Endothelial cell (in vitro differentiated cells): Measurements from ENCODE around the gene RPL41. TPM values are rescaled to one million over a fixed set of nuclear protein-coding genes. Genes with fewer than 3 reads are reported as not detected.
A peak's percentile ranks its signal among the peaks of the same experiment; 100 is the strongest.
"Not testable (repeated sequence)": the region's sequence is repeated elsewhere in the genome, so short reads cannot be mapped to it uniquely, and the experiment has no call there.

Source experiments
- DNase-seq: peaks from one replicate; pipeline ENCODE4 v3.0.0; 2021; ENCODE audit warnings: low spot score
- H3K27ac Mint-ChIP-seq: one replicate; pipeline ENCODE4 v1.8.0; 2021; ENCODE audit warnings: mixed read lengths, inconsistent platforms; ENCODE audit not compliant: unreplicated experiment
- H3K27me3 Mint-ChIP-seq: one replicate; pipeline ENCODE4 v1.8.0; 2021; ENCODE audit warnings: mild to moderate bottlenecking, moderate library complexity, mixed read lengths, inconsistent platforms; ENCODE audit not compliant: unreplicated experiment
- H3K36me3 Mint-ChIP-seq: one replicate; pipeline ENCODE4 v1.8.0; 2021; ENCODE audit warnings: mild to moderate bottlenecking, low read depth, mixed read lengths, inconsistent platforms; ENCODE audit not compliant: unreplicated experiment
- H3K4me1 Mint-ChIP-seq: one replicate; pipeline ENCODE4 v1.8.0; 2021; ENCODE audit warnings: mild to moderate bottlenecking, mixed read lengths, inconsistent platforms; ENCODE audit not compliant: unreplicated experiment
- H3K4me3 Mint-ChIP-seq: one replicate; pipeline ENCODE4 v1.8.0; 2021; ENCODE audit warnings: mild to moderate bottlenecking, mixed read lengths, inconsistent platforms; ENCODE audit not compliant: unreplicated experiment
- H3K9me3 Mint-ChIP-seq: one replicate; pipeline ENCODE4 v1.8.0; 2021; ENCODE audit warnings: mixed read lengths, inconsistent platforms; ENCODE audit not compliant: unreplicated experiment
- CTCF ChIP-seq: fragments of 200-600 bp; sonication (generic); IDR thresholded peaks from one replicate; pipeline ENCODE4 v1.5.0; 2021; ENCODE audit warnings: antibody characterized with exemption; ENCODE audit not compliant: unreplicated experiment
- long read RNA-seq: library from polyadenylated mRNA; unstranded; transcript quantifications from one replicate; pipeline ENCODE4 v2.0.0, GENCODE V29; 2020; ENCODE audit not compliant: unreplicated experiment
- total RNA-seq: library from RNA; stranded (reverse); fragmentation: NEBNext Ultra II Directional; extraction: Animal tissue kit (Norgen Biotek cat#: 25700); gene quantifications from one replicate; pipeline ENCODE4 v1.2.1, GENCODE V29; 2021; ENCODE audit not compliant: unreplicated experiment

The RPL41 gene
- total RNA-seq, result 3,242 TPM
- long read RNA-seq, transcript RPL41-202 (4 exons, 469 nt), result major isoform, 2,842 of 2,934 reads
- long read RNA-seq, transcript RPL41-204 (3 exons, 699 nt), result minor isoform, 48 of 2,934 reads
- long read RNA-seq, partial matches to known transcripts, result 0 of 2,934 reads
- long read RNA-seq, other reads (novel, unspliced or antisense), result 37 of 2,934 reads

DNA sequence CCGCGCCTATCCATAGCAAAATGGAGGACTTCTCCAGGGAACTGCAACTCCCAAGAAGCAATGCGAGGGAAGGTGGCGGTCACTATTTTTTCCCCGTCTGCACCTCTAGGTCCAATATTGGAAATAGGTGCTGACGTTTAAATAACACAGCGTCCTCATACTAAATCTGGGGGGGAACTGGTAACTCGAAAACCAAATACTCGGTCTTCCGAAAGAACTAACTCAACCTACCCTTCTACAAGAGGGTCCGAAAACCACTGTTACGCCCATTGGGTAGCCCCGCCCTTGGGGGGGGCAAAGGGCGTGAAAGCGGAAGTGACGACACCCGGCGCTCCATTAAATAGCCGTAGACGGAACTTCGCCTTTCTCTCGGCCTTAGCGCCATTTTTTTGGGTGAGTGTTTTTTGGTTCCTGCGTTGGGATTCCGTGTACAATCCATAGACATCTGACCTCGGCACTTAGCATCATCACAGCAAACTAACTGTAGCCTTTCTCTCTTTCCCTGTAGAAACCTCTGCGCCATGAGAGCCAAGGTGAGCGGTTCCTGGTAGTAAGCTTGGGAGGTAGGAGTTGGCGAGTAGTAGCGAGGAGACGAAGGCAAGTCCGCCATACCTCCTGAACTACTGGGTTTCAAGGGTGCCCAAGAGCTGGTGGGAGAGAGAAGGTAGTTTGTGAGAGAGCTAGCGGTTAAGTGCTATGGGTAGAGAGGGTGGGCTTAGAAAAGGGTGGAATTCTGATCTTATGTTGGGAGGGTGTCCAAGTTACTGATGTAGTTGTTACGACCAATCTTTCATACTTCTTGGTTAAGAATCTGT is at the start of gene RPL41:
TSS of gene RPL41 (plus strand) at position 367 of the 815 bp plus-strand sequence.
- Mint-ChIP-seq H3K9me3 (no peaks in the 10 kb centered on the region), H3K27ac (peak within 1 kb of the TSS; percentile 100), H3K4me3 (peak within 1 kb of the TSS; percentile 99), H3K36me3 (peaks cover 60% of the 10 kb centered on the region), H3K4me1 (peaks cover 36% of the 10 kb centered on the region), H3K27me3 (peaks cover 25% of the 10 kb centered on the region)
- no peak for TF ChIP-seq CTCF
- DNase-seq, result peak; percentile 90

DNA sequence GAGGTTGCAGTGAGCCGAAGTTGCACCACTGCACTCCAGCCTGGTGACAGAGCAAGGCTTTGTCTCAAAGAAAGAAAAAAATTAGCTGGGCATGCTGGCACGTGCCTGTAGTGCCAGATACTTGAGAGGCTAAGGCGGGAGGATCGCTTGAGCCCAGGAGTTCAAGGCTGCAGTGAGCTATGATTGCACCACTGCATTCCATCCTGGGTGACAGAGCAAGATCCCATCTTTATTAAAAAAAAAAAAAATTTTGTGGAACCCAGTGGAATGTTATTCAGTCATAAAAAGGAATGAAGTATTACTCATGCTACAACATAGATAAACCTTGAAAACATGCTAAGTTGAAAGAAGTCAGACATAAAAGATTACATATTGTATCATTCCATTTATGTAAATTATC is 44.8 kb upstream of the RPL41 start:
- no peak overlapping the region for H3K27ac Mint-ChIP-seq
- peaks cover 4% of the 10 kb centered on the region for H3K27me3 Mint-ChIP-seq
- DNase-seq, result no peak
- peak overlapping the region; percentile 47 for H3K4me3 Mint-ChIP-seq
- no peak for TF ChIP-seq CTCF
- H3K36me3 Mint-ChIP-seq, result no peaks in the 10 kb centered on the region
- no peaks in the 10 kb centered on the region for H3K9me3 Mint-ChIP-seq
- no peaks in the 10 kb centered on the region for H3K4me1 Mint-ChIP-seq

DNA sequence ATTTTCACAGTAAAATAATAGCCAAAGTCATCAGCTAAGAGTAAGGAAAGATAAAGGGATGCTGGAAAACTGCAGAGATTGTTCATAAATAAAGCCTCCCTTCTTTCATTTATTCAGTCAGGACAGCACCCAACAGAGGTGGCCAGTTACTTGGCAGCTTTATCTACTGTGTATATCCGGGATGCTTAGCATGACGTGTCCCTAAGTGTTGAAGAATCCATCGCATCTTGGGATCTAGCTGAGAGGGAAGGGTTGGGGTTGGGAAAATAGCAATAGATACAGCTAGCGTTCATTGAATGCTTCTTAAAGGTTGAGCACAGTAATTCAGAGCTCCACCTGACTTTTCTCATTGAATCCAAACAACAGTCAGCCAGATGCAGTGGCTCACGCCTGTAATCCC is 42.0 kb upstream of the RPL41 start:
- Mint-ChIP-seq H3K4me1 (peaks cover 3% of the 10 kb centered on the region), H3K36me3 (no peaks in the 10 kb centered on the region), H3K27ac (no peak overlapping the region), H3K27me3 (peaks cover 4% of the 10 kb centered on the region), H3K4me3 (no peak overlapping the region), H3K9me3 (no peaks in the 10 kb centered on the region)
- DNase-seq, result no peak
- no peak for TF ChIP-seq CTCF

- not testable (repeated sequence) for H3K27ac Mint-ChIP-seq, H3K36me3 Mint-ChIP-seq, H3K27me3 Mint-ChIP-seq, H3K4me3 Mint-ChIP-seq, H3K9me3 Mint-ChIP-seq, DNase-seq
- peaks cover 13% of the 10 kb centered on the region for H3K4me1 Mint-ChIP-seq
Observed at GRCh38 chr12:56077966-56078365, 38.5 kb upstream of the RPL41 start.

DNA sequence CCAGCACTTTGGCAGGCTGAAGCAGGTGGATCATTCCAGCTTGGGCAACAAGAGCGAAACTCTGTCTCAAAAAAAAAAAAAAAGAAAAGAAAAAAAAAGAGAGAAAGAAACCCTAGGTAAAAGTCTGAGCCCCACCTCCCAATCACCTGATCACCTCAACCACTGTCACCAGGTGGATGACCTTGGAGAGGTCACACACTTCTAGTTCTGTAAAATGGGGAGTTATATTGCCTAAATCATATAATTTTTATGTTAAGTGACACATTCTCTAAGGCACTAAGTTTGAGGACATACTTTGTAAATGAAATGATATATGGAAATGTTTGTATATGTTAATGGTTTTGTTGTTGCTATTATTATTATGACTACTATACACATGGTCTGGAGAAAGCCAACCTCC is 38.0 kb upstream of the RPL41 start:
- peaks cover 13% of the 10 kb centered on the region for H3K4me1 Mint-ChIP-seq
- no peak for DNase-seq
- no peaks in the 10 kb centered on the region for H3K9me3 Mint-ChIP-seq
- peaks cover 5% of the 10 kb centered on the region for H3K27me3 Mint-ChIP-seq
- no peaks in the 10 kb centered on the region for H3K36me3 Mint-ChIP-seq
- TF ChIP-seq CTCF, result no peak
- peak overlapping the region; percentile 70 for H3K27ac Mint-ChIP-seq
- peak overlapping the region; percentile 73 for H3K4me3 Mint-ChIP-seq
